Measurements from ENCODE around the gene OTOP2.

The OTOP2 gene

DNA sequence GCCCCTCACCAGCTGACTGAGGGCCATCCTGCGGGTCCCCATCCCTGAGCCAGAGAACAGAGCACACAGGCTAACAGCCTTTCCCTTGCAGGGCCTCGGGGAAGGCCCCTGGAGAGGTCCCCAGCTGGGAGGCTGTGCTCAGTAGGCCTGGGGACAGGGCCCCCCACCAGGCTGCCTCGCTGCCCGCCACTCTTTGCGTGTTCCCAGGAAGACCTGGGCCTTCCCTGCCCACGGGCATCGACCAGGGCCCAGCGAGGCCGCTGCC lies 47.7 kb downstream of the OTOP2 start:
- Histone ChIP-seq H3K27me3 (ENCODE audit: low read length) (no peaks in the 10 kb centered on the region), H3K79me2 (ENCODE audit: insufficient read depth, low read length) (no peaks in the 10 kb centered on the region), H3K36me3 (ENCODE audit: low read length) (no peaks in the 10 kb centered on the region), H3K4me3 (ENCODE audit: insufficient read depth, low read length, poor library complexity, severe bottlenecking) (no peak overlapping the region), H2AFZ (ENCODE audit: low read depth, low read length, severe bottlenecking) (no peak overlapping the region), H3K9me2 (replicated peaks; ENCODE audit: insufficient read depth, low read length) (no peaks in the 10 kb centered on the region), H3F3A (ENCODE audit: insufficient read depth) (no peaks in the 10 kb centered on the region), H3K4me2 (ENCODE audit: low read depth, low read length, poor library complexity, severe bottlenecking) (no peak overlapping the region), H3K9ac (ENCODE audit: low read length) (no peak overlapping the region), H4K20me1 (ENCODE audit: low read depth, low read length) (no peaks in the 10 kb centered on the region), H3K27ac (ENCODE audit: low read depth, low read length) (no peak overlapping the region), H3K9me3 (ENCODE audit: insufficient read depth, low read length) (no peaks in the 10 kb centered on the region)
- TF ChIP-seq EZH2phosphoT487 (conservative IDR thresholded peaks at IDR 0.05; ENCODE audit: low read length) = no peak
- TF ChIP-seq, protein P1, sequence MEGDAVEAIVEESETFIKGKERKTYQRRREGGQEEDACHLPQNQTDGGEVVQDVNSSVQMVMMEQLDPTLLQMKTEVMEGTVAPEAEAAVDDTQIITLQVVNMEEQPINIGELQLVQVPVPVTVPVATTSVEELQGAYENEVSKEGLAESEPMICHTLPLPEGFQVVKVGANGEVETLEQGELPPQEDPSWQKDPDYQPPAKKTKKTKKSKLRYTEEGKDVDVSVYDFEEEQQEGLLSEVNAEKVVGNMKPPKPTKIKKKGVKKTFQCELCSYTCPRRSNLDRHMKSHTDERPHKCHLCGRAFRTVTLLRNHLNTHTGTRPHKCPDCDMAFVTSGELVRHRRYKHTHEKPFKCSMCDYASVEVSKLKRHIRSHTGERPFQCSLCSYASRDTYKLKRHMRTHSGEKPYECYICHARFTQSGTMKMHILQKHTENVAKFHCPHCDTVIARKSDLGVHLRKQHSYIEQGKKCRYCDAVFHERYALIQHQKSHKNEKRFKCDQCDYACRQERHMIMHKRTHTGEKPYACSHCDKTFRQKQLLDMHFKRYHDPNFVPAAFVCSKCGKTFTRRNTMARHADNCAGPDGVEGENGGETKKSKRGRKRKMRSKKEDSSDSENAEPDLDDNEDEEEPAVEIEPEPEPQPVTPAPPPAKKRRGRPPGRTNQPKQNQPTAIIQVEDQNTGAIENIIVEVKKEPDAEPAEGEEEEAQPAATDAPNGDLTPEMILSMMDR (IDR thresholded peaks at IDR 0.05; ENCODE audit: insufficient read depth, low read length, poor library complexity, severe bottlenecking) = no peak

DNA sequence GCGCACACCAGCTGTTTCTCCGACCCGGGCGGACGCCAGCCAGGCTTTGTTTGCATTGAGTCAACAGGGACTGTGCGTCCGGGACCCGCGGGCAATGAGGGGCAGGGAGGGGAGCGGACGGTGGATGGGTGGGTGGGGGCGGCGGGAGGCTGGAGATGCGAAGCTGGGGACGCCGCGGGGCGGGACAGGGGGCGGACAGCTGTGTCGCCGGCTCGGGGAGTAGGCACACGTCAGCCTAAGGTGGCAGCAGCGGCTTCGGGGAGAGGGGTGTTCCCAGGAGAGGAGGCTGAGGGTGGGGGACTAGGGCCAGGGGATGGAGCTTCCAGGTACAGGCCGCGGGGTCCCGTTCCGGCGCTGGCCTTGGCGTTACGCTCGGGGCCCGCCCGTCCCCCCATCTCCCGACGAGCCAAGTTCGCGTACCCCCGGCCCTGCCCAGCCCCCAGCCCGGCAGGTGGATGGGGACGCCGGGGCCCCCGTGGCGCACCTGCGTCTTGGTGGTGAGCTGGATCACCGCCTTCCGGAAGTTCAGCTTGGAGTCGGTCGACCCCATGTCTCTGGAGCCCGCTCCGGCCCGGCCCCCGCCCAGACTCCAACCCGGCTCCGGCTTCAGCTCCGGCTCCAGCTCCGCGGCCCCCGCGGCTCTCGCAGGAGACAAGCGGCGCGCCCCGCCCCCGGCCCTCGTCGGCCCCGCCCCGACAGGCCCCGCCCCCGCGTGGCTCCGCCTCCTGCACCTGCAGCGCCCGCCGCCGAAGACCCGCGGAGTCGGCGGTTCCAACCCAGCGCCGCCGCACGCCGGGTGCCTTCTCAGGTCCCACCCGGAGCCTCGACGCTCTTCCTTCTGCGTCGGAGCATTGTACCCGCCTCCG lies 48.3 kb downstream of the OTOP2 start, which contains the start of gene HID1:
Gene HID1, minus strand, starts transcription at position 653 of the 866 bp plus-strand sequence. Its CDS starts 103 bp downstream, at position 550.
- Histone ChIP-seq H2AFZ (ENCODE audit: low read depth, low read length, severe bottlenecking) (peak within 1 kb of the TSS; percentile 77), H3K27ac (ENCODE audit: low read depth, low read length) (no peak within 1 kb of the TSS), H3K4me3 (ENCODE audit: insufficient read depth, low read length, poor library complexity, severe bottlenecking) (peak within 1 kb of the TSS; percentile 30), H4K20me1 (ENCODE audit: low read depth, low read length) (no peaks in the 10 kb centered on the region), H3K9me2 (replicated peaks; ENCODE audit: insufficient read depth, low read length) (no peaks in the 10 kb centered on the region), H3F3A (ENCODE audit: insufficient read depth) (no peaks in the 10 kb centered on the region), H3K4me2 (ENCODE audit: low read depth, low read length, poor library complexity, severe bottlenecking) (peak within 1 kb of the TSS; percentile 44), H3K36me3 (ENCODE audit: low read length) (no peaks in the 10 kb centered on the region), H3K9ac (ENCODE audit: low read length) (peak within 1 kb of the TSS; percentile 9; the same call in 1 of the 2 replicates), H3K79me2 (ENCODE audit: insufficient read depth, low read length) (no peaks in the 10 kb centered on the region), H3K9me3 (ENCODE audit: insufficient read depth, low read length) (no peaks in the 10 kb centered on the region), H3K27me3 (ENCODE audit: low read length) (no peaks in the 10 kb centered on the region)
- TF ChIP-seq, protein P1 (IDR thresholded peaks at IDR 0.05; ENCODE audit: insufficient read depth, low read length, poor library complexity, severe bottlenecking) = no peak
- TF ChIP-seq EZH2phosphoT487 (conservative IDR thresholded peaks at IDR 0.05; ENCODE audit: low read length) = no peak

DNA sequence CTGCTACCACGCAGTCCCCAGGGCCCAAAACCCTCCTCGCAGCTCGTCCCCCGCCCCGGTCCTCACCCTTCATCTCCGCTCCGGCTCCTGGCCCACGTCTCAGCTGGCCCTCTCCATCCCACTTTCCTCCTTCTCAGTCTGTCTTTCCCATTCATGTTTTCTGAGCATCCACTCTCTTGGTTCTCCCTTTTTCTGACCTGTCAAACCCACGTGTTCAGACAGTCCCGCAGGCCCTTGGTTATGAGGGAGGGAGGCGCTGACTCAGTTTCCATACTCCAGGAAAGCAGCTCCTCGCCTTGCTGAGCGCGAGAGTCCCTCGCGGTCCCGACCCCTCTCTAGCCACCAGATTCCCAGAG lies 48.9 kb downstream of the OTOP2 start:
- H3K79me2 ChIP-seq (ENCODE audit: insufficient read depth, low read length) = no peaks in the 10 kb centered on the region
- H3K27ac ChIP-seq (ENCODE audit: low read depth, low read length) = no peak overlapping the region
- no peaks in the 10 kb centered on the region for H3K9me2 ChIP-seq (replicated peaks; ENCODE audit: insufficient read depth, low read length)
- H3K27me3 ChIP-seq (ENCODE audit: low read length) = no peaks in the 10 kb centered on the region
- H3K4me3 ChIP-seq (ENCODE audit: insufficient read depth, low read length, poor library complexity, severe bottlenecking) = peak overlapping the region; percentile 30
- peak overlapping the region; percentile 44 for H3K4me2 ChIP-seq (ENCODE audit: low read depth, low read length, poor library complexity, severe bottlenecking)
- peak overlapping the region; percentile 9; the same call in 1 of the 2 replicates for H3K9ac ChIP-seq (ENCODE audit: low read length)
- H4K20me1 ChIP-seq (ENCODE audit: low read depth, low read length) = no peaks in the 10 kb centered on the region
- no peaks in the 10 kb centered on the region for H3F3A ChIP-seq (ENCODE audit: insufficient read depth)
- TF ChIP-seq EZH2phosphoT487 (conservative IDR thresholded peaks at IDR 0.05; ENCODE audit: low read length) = no peak
- TF ChIP-seq, protein P1 (IDR thresholded peaks at IDR 0.05; ENCODE audit: insufficient read depth, low read length, poor library complexity, severe bottlenecking) = no peak
- H2AFZ ChIP-seq (ENCODE audit: low read depth, low read length, severe bottlenecking) = peak overlapping the region; percentile 61
- H3K36me3 ChIP-seq (ENCODE audit: low read length) = no peaks in the 10 kb centered on the region
- H3K9me3 ChIP-seq (ENCODE audit: insufficient read depth, low read length) = no peaks in the 10 kb centered on the region

Data from SU-DHL-6 (cell line).